Umbilical cord (tissue), 2 donors: Measurements from ENCODE around the gene PROC. TPM values are rescaled to one million over a fixed set of nuclear protein-coding genes. Genes with fewer than 3 reads are reported as not detected.

Source experiments
- DNase-seq: peaks from one replicate; pipeline ENCODE4 v3.0.0-alpha.2; 2015; ENCODE audit warnings: low spot score
- total RNA-seq: library from RNA; depleted of rRNA; stranded (reverse); fragments of >200 nt; gene quantifications from one replicate; pipeline ENCODE4 v1.2.3, GENCODE V29; 2014; ENCODE audit warnings: low replicate concordance; ENCODE audit not compliant: insufficient read depth

The PROC gene
- total RNA-seq: 3.6 TPM

DNA sequence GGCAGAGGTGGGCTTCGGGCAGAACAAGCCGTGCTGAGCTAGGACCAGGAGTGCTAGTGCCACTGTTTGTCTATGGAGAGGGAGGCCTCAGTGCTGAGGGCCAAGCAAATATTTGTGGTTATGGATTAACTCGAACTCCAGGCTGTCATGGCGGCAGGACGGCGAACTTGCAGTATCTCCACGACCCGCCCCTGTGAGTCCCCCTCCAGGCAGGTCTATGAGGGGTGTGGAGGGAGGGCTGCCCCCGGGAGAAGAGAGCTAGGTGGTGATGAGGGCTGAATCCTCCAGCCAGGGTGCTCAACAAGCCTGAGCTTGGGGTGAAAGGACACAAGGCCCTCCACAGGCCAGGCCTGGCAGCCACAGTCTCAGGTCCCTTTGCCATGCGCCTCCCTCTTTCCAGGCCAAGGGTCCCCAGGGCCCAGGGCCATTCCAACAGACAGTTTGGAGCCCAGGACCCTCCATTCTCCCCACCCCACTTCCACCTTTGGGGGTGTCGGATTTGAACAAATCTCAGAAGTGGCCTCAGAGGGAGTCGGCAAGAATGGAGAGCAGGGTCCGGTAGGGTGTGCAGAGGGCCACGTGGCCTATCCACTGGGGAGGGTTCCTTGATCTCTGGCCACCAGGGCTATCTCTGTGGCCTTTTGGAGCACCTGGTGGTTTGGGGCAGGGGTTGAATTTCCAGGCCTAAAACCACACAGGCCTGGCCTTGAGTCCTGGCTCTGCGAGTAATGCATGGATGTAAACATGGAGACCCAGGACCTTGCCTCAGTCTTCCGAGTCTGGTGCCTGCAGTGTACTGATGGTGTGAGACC, at the start of gene PROC:
Gene PROC (plus strand): TSS at position 128 of the 812 bp plus-strand sequence. CDS start 1,516 bp downstream, outside the sequence.
- DNase-seq: no peak

DNA sequence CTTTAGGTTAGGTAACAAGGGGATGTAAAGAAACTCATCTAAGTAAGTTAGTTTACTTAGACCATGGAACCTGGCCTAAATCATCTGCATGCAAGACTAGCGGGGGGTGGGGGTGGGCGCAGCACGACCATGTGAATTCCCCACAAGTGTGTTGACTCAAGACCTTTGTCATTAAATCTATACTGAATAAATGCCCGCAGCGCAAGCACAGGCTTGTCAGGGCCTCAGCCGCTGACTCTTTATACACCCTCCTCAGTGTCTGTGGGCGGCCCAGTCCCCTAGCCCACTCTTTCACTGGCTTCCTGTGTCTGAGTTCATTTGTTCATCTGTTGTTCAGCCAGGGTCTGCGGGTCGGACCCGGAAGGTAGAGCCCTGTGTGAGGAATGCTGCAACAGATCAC, 48.2 kb upstream of the PROC start:
- no peak for DNase-seq

DNA sequence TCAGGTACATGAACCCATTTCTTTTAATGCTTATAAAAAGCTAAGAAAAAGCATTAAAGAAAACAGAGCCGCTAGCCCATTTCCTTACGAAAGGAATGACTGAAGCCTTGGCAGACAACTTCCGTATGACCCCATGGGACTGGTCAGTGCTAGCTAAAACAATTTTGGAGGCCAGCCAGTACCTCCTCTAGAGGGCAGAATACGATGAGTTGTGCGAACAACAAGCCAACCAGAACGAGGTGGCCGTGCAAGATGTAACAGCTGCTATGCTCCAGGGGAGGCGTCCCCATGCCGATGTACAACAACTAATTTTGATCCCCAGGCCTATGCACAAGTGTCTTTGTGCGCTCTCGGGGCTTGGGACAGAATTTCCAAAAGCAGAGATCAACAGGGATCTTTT, 47.2 kb upstream of the PROC start:
- no peak for DNase-seq

DNA sequence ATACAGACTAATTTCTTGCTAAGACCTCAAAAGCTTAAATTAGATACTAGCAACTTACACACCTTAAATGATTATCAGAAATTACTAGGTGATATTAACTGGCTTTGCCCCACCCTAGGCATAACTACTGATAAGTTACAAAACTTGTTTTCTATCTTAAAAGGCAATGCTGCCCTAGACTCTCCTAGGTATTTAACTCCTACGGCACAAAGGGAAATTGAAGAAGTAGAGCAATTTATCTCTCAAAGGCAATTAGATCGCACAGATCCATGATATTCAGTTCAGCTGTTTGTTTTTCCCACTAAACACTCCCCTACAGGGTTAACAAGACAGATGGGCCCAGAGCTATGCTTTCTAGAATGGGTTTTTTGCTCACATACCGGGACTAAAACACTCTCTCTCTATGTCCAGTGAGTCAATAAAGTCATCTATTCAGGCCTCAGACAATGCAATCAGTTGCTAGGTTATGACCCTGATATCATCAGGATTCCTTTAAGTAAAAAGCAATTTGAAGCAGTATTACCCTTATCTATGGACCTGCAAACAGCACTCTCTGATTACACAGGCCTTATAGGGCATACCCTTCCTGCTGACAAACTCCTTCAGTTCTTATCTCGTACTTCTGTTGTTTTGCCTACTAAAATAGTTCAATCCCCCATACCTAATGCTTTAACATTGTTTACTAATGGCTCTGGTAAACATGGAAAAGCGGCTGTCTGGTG, 44.7 kb upstream of the PROC start:
- no peak for DNase-seq

DNA sequence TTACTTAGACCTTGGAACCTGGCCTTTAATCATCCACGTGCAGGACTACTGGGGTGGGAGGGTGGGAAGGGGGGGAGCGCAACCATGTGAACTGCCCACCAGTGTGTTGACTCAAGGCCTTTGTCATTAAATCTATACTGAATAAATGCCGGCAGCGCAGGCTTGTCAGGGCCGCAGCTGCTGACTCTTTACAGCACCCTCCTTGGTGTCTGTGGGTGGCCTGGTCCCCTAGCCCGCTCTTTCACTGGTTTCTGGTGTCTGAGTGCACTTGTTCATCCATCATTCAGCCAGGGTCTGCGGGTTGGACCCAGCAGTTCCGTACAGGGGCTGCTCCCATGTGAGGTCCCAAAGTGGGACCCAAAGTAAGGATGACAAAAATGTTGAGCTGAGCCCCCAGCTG, 42.0 kb upstream of the PROC start:
- no peak for DNase-seq

DNA sequence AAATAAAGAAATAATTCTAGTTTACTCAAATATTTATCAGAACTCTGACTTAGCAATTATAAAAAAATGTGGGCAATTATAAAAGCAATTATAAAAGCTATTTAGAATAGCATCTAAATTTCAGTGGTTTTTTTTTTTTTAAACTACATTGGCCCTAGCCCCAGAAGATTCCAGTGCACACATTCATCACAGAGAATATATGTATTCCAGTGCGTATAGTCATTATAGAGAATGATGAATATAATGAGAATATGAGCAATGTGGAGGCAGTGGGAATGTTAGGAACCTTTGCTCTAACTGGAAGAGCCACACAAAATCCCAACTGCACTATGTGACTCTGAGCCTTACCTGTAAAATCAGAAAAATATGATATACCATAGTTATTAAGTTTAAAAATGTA, 41.0 kb upstream of the PROC start:
- DNase-seq: no peak

DNA sequence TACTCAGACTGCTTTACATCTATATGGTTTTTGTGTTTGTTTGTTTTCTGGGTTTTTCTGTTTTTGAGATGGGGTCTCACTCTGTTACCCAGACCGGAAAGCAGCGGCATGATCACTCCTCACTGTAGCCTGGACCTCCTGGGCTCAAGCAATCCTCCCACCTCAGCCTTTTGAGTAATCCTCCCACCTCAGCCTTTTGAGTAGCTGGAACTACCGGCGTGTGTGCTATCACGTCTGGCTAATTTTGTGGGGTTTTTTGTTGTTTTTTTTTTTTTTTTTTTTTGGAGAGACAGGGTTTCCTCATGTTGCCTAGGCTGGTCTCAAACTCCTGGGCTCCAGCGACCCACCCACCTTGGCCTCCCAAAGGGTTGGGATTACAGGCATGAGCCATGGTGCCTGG, 39.5 kb upstream of the PROC start:
- no peak for DNase-seq

DNA sequence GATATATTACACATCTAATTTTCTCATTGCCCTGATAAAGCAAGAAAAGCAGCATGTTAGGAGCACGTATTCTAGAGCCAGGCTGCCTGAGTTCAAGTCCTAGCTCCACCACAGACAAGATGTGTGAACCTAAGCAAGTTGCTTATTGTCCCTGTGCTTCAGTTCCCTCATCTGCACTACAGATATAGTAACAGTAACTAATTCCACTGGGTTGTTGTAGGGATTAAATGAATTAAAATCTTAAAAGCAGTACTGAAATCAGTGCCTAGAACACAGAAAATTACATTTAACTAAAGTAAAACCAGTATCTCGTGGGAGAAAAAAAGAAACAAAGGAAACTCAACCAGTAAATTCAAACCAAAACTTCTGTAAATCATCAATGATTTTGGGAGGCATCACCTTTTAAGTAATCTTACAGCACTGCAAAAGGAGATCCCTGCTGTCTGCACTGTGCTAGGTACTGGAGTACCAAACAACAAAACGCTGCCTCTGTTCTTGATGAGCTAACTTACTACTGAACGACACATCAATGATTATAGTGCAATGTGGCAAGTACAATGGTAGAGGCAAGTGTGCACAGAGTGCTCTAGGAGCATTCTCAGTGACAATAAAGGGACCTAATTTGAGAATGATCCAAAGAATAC, 38.4 kb upstream of the PROC start:
- DNase-seq: no peak

DNA sequence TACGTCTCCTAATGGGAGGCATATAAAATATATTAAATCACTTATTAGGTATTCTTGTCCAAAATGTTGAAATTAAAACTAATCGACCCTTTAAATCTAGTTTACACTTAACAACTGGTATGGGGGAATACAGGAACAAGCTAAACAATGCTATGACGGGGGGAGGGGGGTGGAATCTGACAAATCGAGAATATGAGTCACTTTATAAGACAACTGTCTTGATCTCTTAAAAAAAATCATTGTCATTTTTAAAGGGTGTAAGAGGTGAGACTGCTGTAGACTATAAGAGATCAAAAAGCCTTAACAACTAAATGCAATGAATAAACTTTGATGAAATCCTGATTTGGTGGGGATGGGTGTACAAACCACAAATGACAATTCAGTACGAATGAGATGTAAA, 36.5 kb upstream of the PROC start:
- DNase-seq: no peak

DNA sequence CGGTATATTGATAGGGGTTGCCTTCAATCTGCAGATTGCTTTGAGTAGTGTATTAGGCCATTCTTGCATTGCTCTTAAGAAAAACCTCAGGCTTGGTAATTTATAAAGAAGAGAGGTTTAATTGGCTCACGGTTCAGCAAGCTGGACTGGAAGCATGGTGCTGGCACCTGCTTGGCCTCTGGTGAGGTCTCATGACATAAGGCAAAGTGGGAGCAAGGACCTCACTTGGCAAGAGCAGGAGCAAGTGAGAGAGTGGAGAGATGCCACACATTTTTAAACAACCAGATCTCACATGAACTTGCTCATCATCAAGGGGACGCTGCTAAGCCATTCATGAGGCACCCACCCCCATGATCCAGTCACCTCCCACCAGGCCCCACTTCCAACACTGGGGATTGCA, 35.4 kb upstream of the PROC start:
- no peak for DNase-seq

DNA sequence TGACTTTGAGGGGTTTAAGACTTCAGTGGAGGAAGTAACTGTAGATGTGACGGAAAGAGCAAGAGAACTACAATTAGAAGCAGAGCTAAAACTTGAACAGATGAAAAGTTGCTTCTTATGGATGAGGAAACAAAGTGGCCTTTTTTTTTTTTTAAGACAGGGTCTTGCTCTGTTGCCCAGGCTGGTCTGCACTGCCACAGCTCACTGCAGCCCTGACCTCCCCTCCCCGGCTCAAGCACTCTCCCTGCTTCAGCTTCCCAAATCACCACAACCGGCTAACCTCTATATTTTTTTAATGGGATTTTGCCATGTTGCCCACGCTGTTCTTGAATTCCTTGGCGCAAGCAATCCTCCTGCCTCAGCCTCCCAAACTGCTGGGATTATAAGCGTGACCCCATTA, 33.7 kb upstream of the PROC start:
- no peak for DNase-seq

DNA sequence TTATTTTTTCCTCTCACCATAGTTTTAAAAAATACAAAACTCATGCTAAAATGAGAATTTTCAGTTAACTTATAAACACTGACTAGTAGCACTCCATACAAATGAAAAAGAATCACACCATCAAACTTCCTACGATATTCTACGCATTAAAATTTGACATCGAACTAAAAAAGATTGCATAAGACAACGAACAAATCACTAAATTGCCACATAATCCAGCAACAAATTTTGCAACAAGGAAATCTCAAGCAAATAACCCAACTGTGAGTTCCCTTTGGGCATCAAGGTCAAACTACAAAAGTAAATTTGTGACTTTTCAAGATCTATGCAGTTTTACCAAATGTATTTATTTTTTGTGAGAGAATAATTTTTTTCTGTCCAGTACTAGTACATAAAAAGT, 32.0 kb upstream of the PROC start:
- no peak for DNase-seq

DNA sequence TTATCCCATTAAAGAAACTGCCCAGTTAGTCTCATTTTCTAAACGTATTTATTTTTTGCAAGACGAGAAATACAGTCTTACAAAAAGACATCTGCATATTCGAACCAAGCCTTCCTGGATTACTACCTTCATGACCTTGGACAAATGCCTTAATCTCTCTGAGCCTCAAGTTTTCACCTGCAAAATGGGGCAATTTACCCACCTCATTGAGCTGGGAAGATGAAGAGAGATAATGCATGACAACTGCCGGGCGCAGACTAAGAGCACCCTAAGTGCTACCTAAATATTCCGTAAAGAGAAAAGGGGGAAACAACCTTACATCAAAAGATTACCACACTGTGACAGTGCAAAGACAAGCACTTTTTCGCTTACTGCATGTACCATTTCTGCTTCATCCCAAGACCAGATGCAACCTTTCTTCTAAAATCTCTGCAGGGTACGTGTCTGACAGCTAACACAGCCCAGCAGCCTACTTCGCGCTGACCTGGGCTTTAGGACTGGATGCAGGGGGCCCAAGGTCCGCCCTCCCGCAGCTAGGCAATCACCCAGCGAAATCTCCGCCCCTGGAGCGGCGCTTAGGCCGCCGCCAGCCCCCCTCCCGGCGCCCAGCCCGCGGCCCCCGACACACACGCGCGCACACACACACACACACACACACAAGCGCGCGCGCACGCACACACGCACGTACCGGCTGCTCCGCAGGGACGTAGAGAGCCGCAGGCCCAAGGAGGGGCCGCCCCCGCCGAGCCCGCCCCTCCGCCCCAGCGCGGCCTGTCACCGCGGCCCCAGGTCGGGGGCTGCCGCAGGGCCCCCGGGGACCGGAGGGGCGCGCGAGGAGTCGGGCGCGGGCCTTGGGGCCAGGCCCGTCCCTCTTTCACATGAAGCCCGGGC, 31.2 kb upstream of the PROC start:
- peak; percentile 93 for DNase-seq

DNA sequence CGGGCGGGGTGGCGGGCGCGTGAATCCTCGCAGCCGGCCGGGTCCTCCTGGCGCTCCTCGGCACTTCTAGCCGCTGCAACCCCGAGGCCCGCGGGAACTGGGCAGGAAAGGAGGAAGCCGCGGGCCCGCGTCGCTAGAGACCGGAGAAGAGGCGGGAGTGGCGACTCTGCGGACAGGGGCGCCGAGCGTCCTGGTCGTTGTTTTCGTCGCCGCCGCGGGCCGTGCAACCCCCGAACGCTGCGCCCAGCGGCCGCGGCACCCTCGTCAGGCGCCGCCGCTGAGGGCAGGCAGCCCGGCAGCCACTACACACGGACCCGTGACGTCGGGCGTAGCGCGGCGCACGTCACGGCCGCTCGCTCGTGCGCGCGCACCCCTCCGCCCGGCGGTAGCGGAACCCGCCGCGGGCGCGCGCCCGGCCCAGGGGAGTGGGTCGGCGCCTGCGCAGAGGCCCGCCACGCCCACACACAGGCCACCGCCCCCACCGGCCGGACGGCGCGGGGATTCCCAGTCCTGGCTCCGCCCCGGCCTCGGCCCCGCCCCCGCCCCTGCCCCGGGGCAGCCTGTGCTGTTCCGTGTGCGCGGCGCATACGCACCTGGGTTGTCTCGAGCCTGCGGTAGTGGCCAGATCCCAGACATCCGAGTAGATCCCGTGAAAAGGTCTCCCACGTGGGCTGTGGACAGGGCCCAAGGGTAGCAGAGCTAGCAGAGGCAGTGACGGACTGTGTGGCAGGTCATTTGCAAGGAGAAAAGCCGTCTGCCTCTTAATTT, 30.4 kb upstream of the PROC start, which contains the start of gene MAP3K2:
Gene MAP3K2 (minus strand): TSS at position 321 of the 768 bp plus-strand sequence. CDS start 44,846 bp downstream, outside the sequence.
- DNase-seq: peak; percentile 92

DNA sequence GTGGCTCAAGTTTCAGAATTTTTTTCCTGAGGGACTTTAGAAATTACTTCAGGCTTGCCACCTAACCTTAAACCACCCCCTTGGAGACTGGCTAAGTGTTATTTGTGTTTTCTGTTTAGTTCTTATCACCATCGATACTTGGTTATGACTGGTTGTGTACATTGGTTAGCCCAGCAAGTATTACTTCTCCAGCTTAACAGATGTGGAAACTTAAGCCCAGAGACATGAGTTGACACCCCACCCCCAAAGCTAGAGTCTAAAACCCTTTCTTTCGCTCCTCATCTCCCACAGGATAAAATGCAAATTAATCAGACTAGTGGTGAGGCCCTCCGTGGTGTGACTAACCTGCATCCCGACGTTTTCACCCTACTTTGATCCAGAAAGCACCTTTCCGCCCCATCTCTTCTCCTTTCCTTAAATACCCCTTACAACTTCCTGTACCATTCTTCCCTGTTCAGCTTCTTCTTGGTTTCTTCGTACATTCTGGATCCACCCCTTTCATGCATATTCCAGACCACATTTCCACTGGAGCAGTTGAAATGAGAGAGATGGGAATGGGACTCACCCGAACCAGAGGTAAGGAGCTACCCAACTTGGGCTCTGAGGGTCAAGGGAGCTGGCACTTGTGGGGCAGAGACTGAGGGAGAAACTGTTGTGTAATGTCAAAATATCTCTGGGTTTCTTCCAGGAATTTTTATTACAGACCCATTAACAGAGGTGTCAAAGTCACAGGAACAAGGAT, 29.6 kb upstream of the PROC start:
- no peak for DNase-seq

DNA sequence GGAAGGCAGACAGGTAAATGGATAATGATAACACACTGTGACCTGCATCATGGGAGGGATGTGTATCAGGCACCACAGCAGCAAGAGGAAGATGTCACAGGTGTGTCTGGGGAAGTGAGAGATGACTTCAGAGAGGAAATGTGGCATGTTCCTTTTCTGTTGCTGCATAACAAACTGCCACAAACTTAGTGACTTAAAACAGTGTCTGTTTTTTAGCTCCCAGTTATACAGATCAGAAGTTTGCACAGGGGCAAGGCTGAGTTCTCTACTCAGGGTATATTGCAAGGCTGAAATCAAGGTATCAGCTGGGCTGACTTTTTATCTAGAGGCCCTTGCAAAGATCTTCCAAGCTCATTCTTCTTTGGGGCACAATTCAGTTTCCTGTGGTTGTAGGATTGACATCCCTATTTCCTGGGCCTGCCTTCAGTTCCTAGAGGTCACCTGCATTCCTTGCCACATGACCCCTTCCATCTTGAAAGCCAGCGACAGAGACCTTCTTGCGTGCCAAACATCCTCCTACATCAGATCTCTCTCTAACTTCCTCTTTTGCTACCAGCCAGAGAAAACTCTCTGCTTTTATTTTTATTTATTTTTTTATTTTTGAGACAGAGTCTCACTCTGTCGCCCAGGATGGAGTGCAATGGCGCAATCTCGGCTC, 28.3 kb upstream of the PROC start:
- DNase-seq: no peak

DNA sequence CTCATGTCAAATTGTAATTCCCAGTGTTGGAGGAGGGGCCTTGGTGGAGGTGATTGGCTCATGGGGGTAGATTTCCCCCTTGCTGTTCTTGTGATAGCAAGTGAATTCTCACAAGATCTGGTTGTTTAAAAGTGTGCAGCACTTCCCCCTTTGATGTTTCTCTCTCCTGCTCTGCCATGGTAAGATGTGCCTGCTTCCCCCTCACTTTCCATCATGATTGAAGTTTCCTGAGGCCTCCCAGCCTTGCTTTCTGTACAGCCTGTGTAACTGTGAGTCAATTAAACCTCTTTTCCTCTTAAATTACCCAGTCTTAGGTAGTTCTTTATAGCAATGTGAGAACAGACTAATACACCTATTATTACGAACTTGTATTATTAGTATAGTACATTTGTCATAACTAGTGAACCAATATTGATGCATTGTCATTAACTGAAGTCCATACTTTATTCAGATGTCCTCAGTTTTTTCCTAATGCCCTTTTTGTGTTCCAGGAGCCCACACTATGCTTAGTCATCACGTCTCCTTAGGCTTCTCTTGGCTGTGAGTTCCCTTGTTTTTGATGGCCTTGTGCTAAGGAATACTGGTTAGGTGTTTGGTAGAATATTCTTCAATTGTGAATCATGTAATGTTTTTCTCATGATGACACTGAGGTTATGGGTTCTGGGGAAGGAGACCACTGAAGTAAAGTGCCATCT, 25.9 kb upstream of the PROC start:
- no peak for DNase-seq

DNA sequence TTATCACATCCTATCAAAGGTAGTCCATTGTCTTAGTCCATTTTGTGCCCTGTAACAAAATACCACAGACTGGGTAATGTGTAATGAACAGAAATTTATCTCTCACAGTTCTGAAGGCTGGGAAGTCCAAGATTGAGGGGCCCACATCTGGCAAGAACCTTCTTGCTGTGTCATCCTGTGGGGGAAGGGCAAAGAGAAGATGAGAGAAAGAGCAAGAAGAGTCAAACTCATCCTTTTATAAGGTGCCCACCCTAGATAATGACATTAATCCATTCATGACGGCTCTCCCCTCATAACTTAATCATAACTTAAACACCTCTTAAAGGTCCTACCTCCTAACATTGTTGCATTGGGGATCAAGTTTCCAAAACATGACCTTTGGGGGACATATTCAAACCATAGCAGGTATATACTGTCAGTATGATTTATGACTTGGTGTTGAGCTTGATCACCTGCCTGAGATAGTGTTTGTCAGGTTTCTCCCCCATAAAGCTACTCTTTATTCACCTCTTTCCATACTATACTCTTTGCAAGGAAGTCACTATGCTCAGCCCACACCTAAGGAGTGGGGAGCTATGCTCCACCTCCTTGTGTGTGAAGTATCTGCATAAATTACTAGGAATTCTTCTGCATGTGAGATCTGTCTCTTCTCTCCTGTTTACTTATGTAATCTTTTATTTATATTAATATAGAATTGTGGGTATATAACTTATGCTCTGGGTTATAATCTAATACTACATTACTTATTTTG, 25.2 kb upstream of the PROC start:
- no peak for DNase-seq
